IMR-90 (cell line): ENCODE results near the gene KMT2B. TPM values are rescaled to one million over a fixed set of nuclear protein-coding genes. Genes with fewer than 3 reads are reported as not detected.
A peak's percentile ranks its signal among the peaks of the same experiment; 100 is the strongest.

Source experiments
- ATAC-seq: fragments of 200-7000 bp; cut with Tn5 transposase; 2 replicates; pipeline ENCODE4 v1.9.1; 2020; ENCODE audit warnings: low read depth, mild to moderate bottlenecking, moderate library complexity
- BruUV-seq: library from RNA; stranded (reverse); fragments of 400-500 nt; replicated peaks from 2 replicates; lab custom pipeline; 2021; lab: Mats Ljungman, UMichigan
- CTCF ChIA-PET: fragments of 300-600 bp; formaldehyde crosslinking; extraction: SDS; loops from one replicate; lab custom pipeline; 2021; ENCODE audit warnings: antibody characterized with exemption; lab: Yijun Ruan, JAX
- POLR2A ChIA-PET: fragments of 300-600 bp; sonication (Branson Sonifier 250); formaldehyde crosslinking; loops from one replicate; lab custom pipeline; 2022; ENCODE audit warnings: antibody characterized with exemption; ENCODE audit not compliant: unreplicated experiment; lab: Charles Lee
- DNase-seq: peaks from one replicate; pipeline ENCODE4 v3.0.0; 2013
- H2AFZ ChIP-seq: replicated peaks from 2 replicates; pipeline ENCODE3; 2013; ENCODE audit warnings: low read length, mild to moderate bottlenecking; ENCODE audit not compliant: poor library complexity
- H2AK5ac ChIP-seq: 2 replicates; pipeline ENCODE4 v1.6.1; 2013; ENCODE audit warnings: low read depth, low read length, inconsistent platforms
- H2AK9ac ChIP-seq: replicated peaks from 2 replicates; pipeline ENCODE3; 2013; ENCODE audit warnings: mild to moderate bottlenecking, low read depth, low read length, moderate library complexity; ENCODE audit not compliant: poor library complexity
- H2BK120ac ChIP-seq: 2 replicates; pipeline ENCODE4 v1.6.1; 2013; ENCODE audit warnings: low read depth, low read length, inconsistent platforms
- H2BK15ac ChIP-seq: 3 replicates; pipeline ENCODE4 v1.6.1; 2013; ENCODE audit warnings: low read depth, low read length, inconsistent platforms
- H2BK20ac ChIP-seq: 2 replicates; pipeline ENCODE4 v1.6.1; 2013; ENCODE audit warnings: low read depth, mild to moderate bottlenecking, inconsistent platforms, low read length, moderate library complexity
- H2BK5ac ChIP-seq: 2 replicates; pipeline ENCODE4 v1.6.1; 2013; ENCODE audit warnings: mild to moderate bottlenecking, low read depth, low read length, inconsistent platforms; ENCODE audit not compliant: poor library complexity, severe bottlenecking
- H3K14ac ChIP-seq: replicated peaks from 2 replicates; pipeline ENCODE4 v1.6.1; 2013; ENCODE audit warnings: low read depth, low read length, inconsistent platforms
- H3K18ac ChIP-seq: 2 replicates; pipeline ENCODE4 v1.6.1; 2013; ENCODE audit warnings: low read depth, low read length, control low read depth
- H3K23ac ChIP-seq: 2 replicates; pipeline ENCODE4 v1.6.1; 2013; ENCODE audit warnings: low read depth, low read length, inconsistent platforms
- H3K27ac ChIP-seq: 2 replicates; pipeline ENCODE4 v1.5.1; 2013; ENCODE audit warnings: mild to moderate bottlenecking, control low read depth, low read length; ENCODE audit not compliant: insufficient read depth
- H3K27me3 ChIP-seq: 2 replicates; pipeline ENCODE4 v1.6.1; 2013; ENCODE audit warnings: low read length; ENCODE audit not compliant: control insufficient read depth, insufficient read depth
- H3K36me3 ChIP-seq: 2 replicates; pipeline ENCODE4 v1.6.1; 2013; ENCODE audit warnings: low read length, mixed read lengths; ENCODE audit not compliant: control insufficient read depth, insufficient read depth
- H3K4ac ChIP-seq: 2 replicates; pipeline ENCODE4 v1.6.1; 2013; ENCODE audit warnings: low read depth, low read length, inconsistent platforms
- H3K4me1 ChIP-seq: 2 replicates; pipeline ENCODE4 v1.6.1; 2013; ENCODE audit warnings: low read length, mixed read lengths; ENCODE audit not compliant: control insufficient read depth, insufficient read depth
- H3K4me2 ChIP-seq: 2 replicates; pipeline ENCODE4 v1.6.1; 2013; ENCODE audit warnings: low read depth, mild to moderate bottlenecking, control low read depth, low read length, moderate library complexity
- H3K4me3 ChIP-seq: 2 replicates; pipeline ENCODE4 v1.5.1; 2013; ENCODE audit warnings: low read depth, mild to moderate bottlenecking, control low read depth, low read length, moderate library complexity; ENCODE audit not compliant: insufficient read depth
- H3K56ac ChIP-seq: 2 replicates; pipeline ENCODE4 v1.6.1; 2013; ENCODE audit warnings: low read length, inconsistent platforms; ENCODE audit not compliant: insufficient read depth; ENCODE audit errors: extremely low read depth
- H3K79me1 ChIP-seq, 2 experiments: 2 replicates each; pipeline ENCODE4 v1.6.1; 2013; ENCODE audit warnings: low read length in 2 of 2, inconsistent platforms in 1 of 2, low read depth in 1 of 2
- H3K9ac ChIP-seq: 2 replicates; pipeline ENCODE4 v1.6.1; 2013; ENCODE audit warnings: low read depth, low read length, control low read depth
- H3K9me1 ChIP-seq: 2 replicates; pipeline ENCODE4 v1.6.1; 2013; ENCODE audit warnings: low read length, inconsistent platforms; ENCODE audit not compliant: insufficient read depth
- H3K9me3 ChIP-seq: 2 replicates; pipeline ENCODE4 v1.6.1; 2013; ENCODE audit warnings: low read length; ENCODE audit not compliant: control insufficient read depth, insufficient read depth
- H4K20me1 ChIP-seq: 2 replicates; pipeline ENCODE4 v1.6.1; 2013; ENCODE audit warnings: low read length, inconsistent platforms; ENCODE audit not compliant: insufficient read depth
- H4K5ac ChIP-seq: 2 replicates; pipeline ENCODE4 v1.6.1; 2013; ENCODE audit warnings: mild to moderate bottlenecking, low read depth, low read length, control low read depth
- H4K8ac ChIP-seq, 2 experiments: 2 replicates each; pipeline ENCODE4 v1.6.1; 2013; ENCODE audit warnings: low read depth in 2 of 2, low read length in 2 of 2, control low read depth in 1 of 2, inconsistent platforms in 1 of 2
- H4K91ac ChIP-seq: 2 replicates; pipeline ENCODE4 v1.6.1; 2013; ENCODE audit warnings: low read depth, low read length, inconsistent platforms; ENCODE audit not compliant: insufficient read depth
- RFX5 ChIP-seq: IDR thresholded peaks from 2 replicates; pipeline ENCODE4 v1.8.0; 2012; ENCODE audit warnings: low read depth, mild to moderate bottlenecking, low read length, moderate library complexity
- WGBS, 2 experiments: methylation state at CpG; one replicate each; pipeline versions ENCODE4 v1.1.5 to v1.1.7; 2013; ENCODE audit warnings: missing lambda C conversion rate in 2 of 2; ENCODE audit not compliant: insufficient read length in 1 of 2; ENCODE audit errors: extremely low coverage in 2 of 2; 5-methylcytosine and 5-hydroxymethylcytosine counted together
- dilution Hi-C: fragments of 300-500 bp; cut with HindIII; formaldehyde crosslinking; loops from one replicate; pipeline ENCODE4 v1.14.3; 2018; ENCODE audit warnings: low sequenced_read_pairs; ENCODE audit not compliant: unreplicated experiment
- in situ Hi-C: fragments of 300-500 bp; cut with MboI; formaldehyde crosslinking; loops from 3 replicates; pipeline ENCODE4 v1.14.3; 2019; ENCODE audit warnings: low sequenced_read_pairs, inconsistent platforms, mixed read lengths
- intact Hi-C: fragments of 100-400 bp; cut with micrococcal nuclease; formaldehyde crosslinking; loops from 2 replicates; pipeline ENCODE4 v1.10.0; 2022
- polyA plus RNA-seq, 3 experiments: library from polyadenylated mRNA; depleted of rRNA; stranded (reverse); fragments of >200 nt; gene quantifications; 2 replicates each; pipeline ENCODE4 v1.2.3, GENCODE V29; 2012; ENCODE audit warnings: low replicate concordance in 1 of 3
- total RNA-seq: library from RNA; depleted of rRNA; stranded (reverse); fragments of >200 nt; gene quantifications from 2 replicates; pipeline ENCODE4 v1.2.3, GENCODE V29; 2012

KMT2B gene
- total and polyA plus RNA-seq, 2 of the 4 experiments (the other 2 are of a cell fraction) = 3.0 to 30.7 TPM

DNA sequence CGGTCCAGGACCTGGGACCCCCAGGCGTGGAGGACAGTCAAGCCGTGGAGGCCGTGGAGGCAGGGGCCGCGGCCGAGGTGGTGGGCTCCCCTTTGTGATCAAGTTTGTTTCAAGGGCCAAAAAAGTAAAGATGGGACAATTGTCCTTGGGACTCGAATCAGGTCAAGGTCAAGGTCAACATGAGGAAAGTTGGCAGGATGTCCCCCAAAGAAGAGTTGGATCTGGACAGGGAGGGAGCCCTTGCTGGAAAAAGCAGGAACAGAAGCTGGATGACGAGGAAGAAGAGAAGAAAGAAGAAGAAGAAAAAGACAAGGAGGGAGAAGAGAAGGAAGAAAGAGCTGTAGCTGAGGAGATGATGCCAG is 2.3 kb downstream of the KMT2B start:
- H2BK15ac ChIP-seq = no peak overlapping the region
- 95% methylated on average over 8 of the region's 9 CpGs; no CpG with 5 or more reads in 1 of the 2 experiments for WGBS, 2 experiments
- CTCF ChIA-PET = no interaction called here

More for the DNA sequence above, 2.3 kb downstream of the KMT2B start:
- Histone ChIP-seq H2BK20ac (no peak overlapping the region), H4K8ac (no peak overlapping the region), H3K4me1 (peaks cover 14% of the 10 kb centered on the region), H3K27ac (no peak overlapping the region), H3K4me3 (no peak overlapping the region), H3K56ac (no peak overlapping the region), H3K23ac (peak overlapping the region; percentile 35; the same call in 1 of the 2 replicates), H3K79me1 (peaks cover 16 to 55% of the 10 kb centered on the region in 2 experiments; a peak in 3 of 4 replicates), H3K4ac (no peak overlapping the region), H3K36me3 (peaks cover 43% of the 10 kb centered on the region), H2AK5ac (no peak overlapping the region), H3K9me3 (no peaks in the 10 kb centered on the region), H3K9me1 (no peaks in the 10 kb centered on the region; the same call in 1 of the 2 replicates), H2BK5ac (no peak overlapping the region), H3K27me3 (no peaks in the 10 kb centered on the region), H3K4me2 (no peak overlapping the region), H2AFZ (no peak overlapping the region), H4K5ac (no peak overlapping the region), H4K20me1 (peaks cover 29% of the 10 kb centered on the region), H4K91ac (no peak overlapping the region), H3K14ac (no peak overlapping the region), H3K18ac (no peak overlapping the region), H2BK120ac (no peak overlapping the region), H3K9ac (no peak overlapping the region), H2AK9ac (no peak overlapping the region)
- dilution Hi-C loops = no loop called here
- no peak for ATAC-seq
- no peak for DNase-seq
- intact Hi-C loops = no loop called here
- no peak for TF ChIP-seq RFX5
- in situ Hi-C loops = no loop called here
- POLR2A ChIA-PET = no interaction called here
- no TSS peak for BruUV-seq
